Astrocyte (in vitro differentiated cells and primary cell): ENCODE measurements around the gene FRMD3. TPM values are rescaled to one million over a fixed set of nuclear protein-coding genes. Genes with fewer than 3 reads are reported as not detected.
A peak's percentile ranks its signal among the peaks of the same experiment; 100 is the strongest.

Source experiments
- DNase-seq: peaks from one replicate; pipeline ENCODE4 v3.0.0-alpha.2; 2010; ENCODE audit warnings: low read depth
- FAIRE-seq: peaks from 2 replicates; lab custom pipeline; 2011; peaks lifted over from hg19 to GRCh38; lab: Jason Lieb, UNC
- H2AFZ ChIP-seq: 2 replicates; pipeline ENCODE4 v1.6.0; 2012; ENCODE audit warnings: low read depth, low read length, inconsistent platforms
- H3K27ac ChIP-seq: 2 replicates; pipeline ENCODE4 v1.5.1; 2011; ENCODE audit warnings: low read depth, low read length, inconsistent platforms
- H3K27me3 ChIP-seq: 2 replicates; pipeline ENCODE4 v1.6.0; 2011; ENCODE audit warnings: low read length, inconsistent platforms; ENCODE audit not compliant: insufficient read depth
- H3K36me3 ChIP-seq: 2 replicates; pipeline ENCODE4 v1.5.1; 2011; ENCODE audit warnings: low read length, inconsistent platforms; ENCODE audit not compliant: insufficient read depth
- H3K4me1 ChIP-seq: 2 replicates; pipeline ENCODE4 v1.5.1; 2011; ENCODE audit warnings: low read length, inconsistent platforms; ENCODE audit not compliant: insufficient read depth
- H3K4me2 ChIP-seq: 2 replicates; pipeline ENCODE4 v1.6.0; 2012; ENCODE audit warnings: low read length, inconsistent platforms
- H3K4me3 ChIP-seq: 2 replicates; pipeline ENCODE4 v1.5.1; 2011; ENCODE audit warnings: low read depth, mild to moderate bottlenecking, low read length, inconsistent platforms; ENCODE audit not compliant: insufficient read depth
- H3K79me2 ChIP-seq: 2 replicates; pipeline ENCODE4 v1.6.0; 2012; ENCODE audit warnings: mild to moderate bottlenecking, low read length, inconsistent platforms; ENCODE audit not compliant: insufficient read depth
- H3K9ac ChIP-seq: 2 replicates; pipeline ENCODE4 v1.6.0; 2012; ENCODE audit warnings: mild to moderate bottlenecking, low read length, inconsistent platforms
- H3K9me3 ChIP-seq: 2 replicates; pipeline ENCODE4 v1.5.1; 2012; ENCODE audit warnings: low read depth, mild to moderate bottlenecking, low read length, inconsistent platforms; ENCODE audit not compliant: insufficient read depth
- H4K20me1 ChIP-seq: 2 replicates; pipeline ENCODE4 v1.6.0; 2012; ENCODE audit warnings: low read length, inconsistent platforms; ENCODE audit not compliant: insufficient read depth
- H3K27ac Mint-ChIP-seq: one replicate; pipeline ENCODE4 v1.8.0; 2021; ENCODE audit warnings: mild to moderate bottlenecking, mixed read lengths; ENCODE audit not compliant: unreplicated experiment
- H3K27me3 Mint-ChIP-seq: one replicate; pipeline ENCODE4 v1.8.0; 2021; ENCODE audit warnings: low read depth, mixed read lengths; ENCODE audit not compliant: unreplicated experiment
- H3K36me3 Mint-ChIP-seq: one replicate; pipeline ENCODE4 v1.8.0; 2021; ENCODE audit warnings: low read depth, mixed read lengths; ENCODE audit not compliant: unreplicated experiment
- H3K4me1 Mint-ChIP-seq: one replicate; pipeline ENCODE4 v1.8.0; 2021; ENCODE audit warnings: low read depth, mixed read lengths; ENCODE audit not compliant: unreplicated experiment
- H3K4me3 Mint-ChIP-seq: one replicate; pipeline ENCODE4 v1.8.0; 2021; ENCODE audit warnings: mild to moderate bottlenecking, moderate library complexity, mixed read lengths; ENCODE audit not compliant: unreplicated experiment
- H3K9me3 Mint-ChIP-seq: one replicate; pipeline ENCODE4 v1.8.0; 2021; ENCODE audit warnings: mild to moderate bottlenecking, mixed read lengths; ENCODE audit not compliant: unreplicated experiment
- CTCF ChIP-seq: IDR thresholded peaks from 2 replicates; pipeline ENCODE4 v1.5.1; 2011; ENCODE audit warnings: low read depth, mild to moderate bottlenecking, inconsistent platforms, low read length, moderate library complexity; ENCODE audit not compliant: insufficient read depth
- EZH2 ChIP-seq: IDR thresholded peaks from 2 replicates; pipeline ENCODE4 v1.6.1; 2012; ENCODE audit warnings: mild to moderate bottlenecking, low read length, inconsistent platforms; ENCODE audit not compliant: insufficient read depth
- total RNA-seq: library from RNA; stranded (reverse); gene quantifications from 2 replicates; pipeline ENCODE4 v1.2.1, GENCODE V29; 2021

Gene FRMD3
- total RNA-seq, 1 donor from 2014 or later: 0.39 TPM

GRCh38 chr9:83199832-83200231 lies 338.4 kb downstream of the FRMD3 start:
- Histone ChIP-seq H2AFZ (no peak overlapping the region), H3K36me3 (no peaks in the 10 kb centered on the region), H4K20me1 (no peaks in the 10 kb centered on the region), H3K27ac (no peak overlapping the region), H3K27me3 (peaks cover 14% of the 10 kb centered on the region), H3K9me3 (no peaks in the 10 kb centered on the region), H3K4me2 (no peak overlapping the region), H3K4me3 (no peak overlapping the region), H3K4me1 (no peaks in the 10 kb centered on the region), H3K9ac (no peak overlapping the region), H3K79me2 (no peaks in the 10 kb centered on the region)
- H3K36me3 Mint-ChIP-seq: no peaks in the 10 kb centered on the region
- no peak for DNase-seq
- H3K27me3 Mint-ChIP-seq: peaks cover 11% of the 10 kb centered on the region
- peaks cover 9% of the 10 kb centered on the region for H3K4me1 Mint-ChIP-seq
- TF ChIP-seq CTCF (no peak), EZH2 (no peak)
- no peak overlapping the region for H3K27ac Mint-ChIP-seq
- no peak overlapping the region for H3K4me3 Mint-ChIP-seq
- H3K9me3 Mint-ChIP-seq: no peaks in the 10 kb centered on the region
- FAIRE-seq: no peak

- H4K20me1 ChIP-seq: no peaks in the 10 kb centered on the region
- TF ChIP-seq EZH2 (no peak), CTCF (peak; percentile 75)
- H3K9me3 ChIP-seq: no peaks in the 10 kb centered on the region
- no peaks in the 10 kb centered on the region for H3K36me3 ChIP-seq
- Mint-ChIP-seq H3K36me3 (no peaks in the 10 kb centered on the region), H3K9me3 (no peaks in the 10 kb centered on the region), H3K4me3 (no peak overlapping the region), H3K27me3 (peaks cover 11% of the 10 kb centered on the region), H3K27ac (no peak overlapping the region), H3K4me1 (peaks cover 9% of the 10 kb centered on the region)
- no peak overlapping the region for H2AFZ ChIP-seq
- H3K4me2 ChIP-seq: no peak overlapping the region
- H3K27me3 ChIP-seq: peaks cover 14% of the 10 kb centered on the region
- H3K27ac ChIP-seq: no peak overlapping the region
- no peaks in the 10 kb centered on the region for H3K4me1 ChIP-seq
- FAIRE-seq (no peak), DNase-seq (peak; percentile 27)
- H3K9ac ChIP-seq: no peak overlapping the region
- no peaks in the 10 kb centered on the region for H3K79me2 ChIP-seq
- H3K4me3 ChIP-seq: no peak overlapping the region
Observed at GRCh38 chr9:83199240-83199639, 339.0 kb downstream of the FRMD3 start.

GRCh38 chr9:83198371-83198770 lies 339.8 kb downstream of the FRMD3 start:
- Histone ChIP-seq H3K4me2 (no peak overlapping the region), H3K9me3 (no peaks in the 10 kb centered on the region), H3K36me3 (no peaks in the 10 kb centered on the region), H3K79me2 (no peaks in the 10 kb centered on the region), H3K4me3 (no peak overlapping the region), H3K27ac (no peak overlapping the region), H3K9ac (no peak overlapping the region), H2AFZ (no peak overlapping the region), H3K27me3 (peaks cover 14% of the 10 kb centered on the region), H4K20me1 (no peaks in the 10 kb centered on the region), H3K4me1 (no peaks in the 10 kb centered on the region)
- peaks cover 11% of the 10 kb centered on the region for H3K27me3 Mint-ChIP-seq
- FAIRE-seq: no peak
- no peak overlapping the region for H3K4me3 Mint-ChIP-seq
- H3K27ac Mint-ChIP-seq: no peak overlapping the region
- no peak for DNase-seq
- H3K9me3 Mint-ChIP-seq: no peaks in the 10 kb centered on the region
- peaks cover 9% of the 10 kb centered on the region for H3K4me1 Mint-ChIP-seq
- no peak for TF ChIP-seq EZH2
- TF ChIP-seq CTCF: no peak
- H3K36me3 Mint-ChIP-seq: no peaks in the 10 kb centered on the region
